Activated T-cell treated with anti-CD3 and anti-CD28 coated beads, Interleukin-2, amount 50 U/mL, for 1 hour (primary cell): ENCODE results near the gene PIP.
"Not testable (repeated sequence)": the region's sequence is repeated elsewhere in the genome, so short reads cannot be mapped to it uniquely, and the experiment has no call there.

Source experiments
- DNase-seq: peaks from one replicate; pipeline ENCODE4 v3.0.0-alpha.2; 2020

Gene PIP, protein sequence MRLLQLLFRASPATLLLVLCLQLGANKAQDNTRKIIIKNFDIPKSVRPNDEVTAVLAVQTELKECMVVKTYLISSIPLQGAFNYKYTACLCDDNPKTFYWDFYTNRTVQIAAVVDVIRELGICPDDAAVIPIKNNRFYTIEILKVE

DNA sequence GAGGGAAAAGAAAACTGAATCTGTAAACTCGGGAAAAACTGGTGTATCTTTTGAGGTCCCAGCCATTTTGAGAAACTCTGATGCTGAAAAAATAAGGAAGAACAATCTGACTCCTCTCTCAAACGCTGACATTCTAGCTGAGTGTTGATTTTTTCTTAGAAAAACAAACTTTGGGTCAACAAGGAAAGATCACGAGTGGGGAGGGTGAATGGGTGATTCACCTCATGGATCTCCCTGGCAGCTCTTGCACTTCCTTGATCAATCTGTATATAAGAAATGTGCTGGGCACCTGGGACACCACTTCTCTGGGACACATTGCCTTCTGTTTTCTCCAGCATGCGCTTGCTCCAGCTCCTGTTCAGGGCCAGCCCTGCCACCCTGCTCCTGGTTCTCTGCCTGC is at the start of gene PIP:
Gene PIP (plus strand): TSS at position 297 of the 400 bp plus-strand sequence. CDS start 40 bp downstream, at position 337.
- DNase-seq: no peak

DNA sequence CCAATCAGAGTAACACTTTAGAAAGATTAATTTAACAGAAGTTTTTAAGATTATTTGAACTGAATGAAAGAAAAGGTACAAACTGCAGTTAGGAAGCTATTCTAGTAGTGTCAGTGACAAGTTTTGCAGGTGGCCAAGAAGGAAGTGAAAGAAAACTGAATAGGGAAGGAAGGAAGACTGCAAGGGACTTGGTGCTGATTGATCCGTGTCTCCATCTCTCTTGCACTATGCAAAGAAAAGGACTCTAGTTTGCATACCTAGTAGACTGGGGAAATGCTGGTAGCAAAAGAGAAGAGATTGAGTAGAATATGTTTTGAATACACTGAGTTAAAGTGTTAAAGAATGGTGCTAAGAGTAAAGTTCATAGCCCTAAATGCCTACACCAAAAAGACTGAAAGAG is 46.8 kb upstream of the PIP start:
- DNase-seq: no peak

DNA sequence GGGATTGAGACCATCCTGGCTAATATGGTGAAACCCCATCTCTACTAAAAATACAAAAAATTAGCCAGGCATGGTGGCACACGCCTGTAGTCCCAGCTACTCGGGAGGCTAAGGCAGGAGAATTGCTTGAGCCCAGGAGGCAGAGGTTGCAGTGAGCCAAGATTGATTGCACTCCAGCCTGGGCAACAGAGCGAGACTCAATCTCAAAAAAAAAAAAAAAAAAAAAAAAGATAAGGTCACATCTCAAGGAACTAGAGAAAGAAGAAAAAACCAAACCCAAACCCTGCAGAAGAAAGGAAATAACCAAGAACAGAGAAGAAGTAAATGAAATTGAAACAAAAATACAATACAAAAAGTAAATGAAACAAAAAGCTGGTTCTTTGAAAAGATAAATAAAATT is 46.3 kb upstream of the PIP start:
- not testable (repeated sequence) for DNase-seq

DNA sequence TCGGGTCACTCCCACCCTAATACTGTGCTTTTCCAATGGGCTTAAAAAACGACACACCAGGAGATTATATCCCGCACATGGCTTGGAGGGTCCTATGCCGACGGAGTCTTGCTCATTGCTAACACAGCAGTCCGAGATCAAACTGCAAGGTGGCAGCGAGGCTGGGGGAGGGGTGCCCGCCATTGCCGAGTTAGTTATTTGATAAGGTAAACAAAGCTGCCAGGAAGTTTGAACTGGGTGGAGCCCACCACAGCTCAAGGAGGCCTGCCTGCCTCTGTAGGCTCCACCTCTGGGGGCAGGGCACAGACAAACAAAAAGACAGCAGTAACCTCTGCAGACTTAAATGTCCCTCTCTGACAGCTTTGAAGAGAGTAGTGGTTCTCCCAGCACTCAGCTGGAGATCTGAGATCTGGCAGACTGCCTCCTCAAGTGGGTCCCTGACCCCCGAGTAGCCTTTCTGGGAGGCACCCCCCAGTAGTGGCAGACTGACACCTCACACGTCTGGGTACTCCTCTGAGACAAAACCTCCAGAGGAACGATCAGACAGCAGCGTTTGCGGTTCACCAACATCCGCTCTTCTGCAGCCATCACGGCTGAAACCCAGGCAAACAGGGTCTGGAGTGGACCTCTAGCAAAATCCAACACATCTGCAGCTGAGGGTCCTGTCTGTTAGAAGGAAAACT is 43.2 kb upstream of the PIP start:
- DNase-seq: not testable (repeated sequence)

DNA sequence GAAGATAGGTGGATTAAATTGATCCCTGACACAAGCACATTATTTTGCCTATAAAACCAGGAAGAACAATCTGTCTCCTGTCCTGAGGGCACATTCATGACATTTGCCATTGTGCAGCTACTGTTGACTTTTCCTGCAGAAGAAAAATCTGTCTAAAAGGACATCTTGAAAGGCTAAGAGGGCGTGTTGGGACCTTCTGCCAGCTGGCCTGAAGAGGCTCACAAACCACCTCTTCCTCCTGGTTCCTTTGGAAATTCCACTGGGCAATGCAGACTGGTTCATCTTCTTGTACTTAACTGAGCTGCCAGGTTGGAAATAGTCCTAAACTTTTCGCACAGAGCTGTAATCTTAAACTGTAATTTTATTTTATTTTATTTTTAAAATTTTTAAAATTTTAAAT is 35.7 kb upstream of the PIP start:
- no peak for DNase-seq

DNA sequence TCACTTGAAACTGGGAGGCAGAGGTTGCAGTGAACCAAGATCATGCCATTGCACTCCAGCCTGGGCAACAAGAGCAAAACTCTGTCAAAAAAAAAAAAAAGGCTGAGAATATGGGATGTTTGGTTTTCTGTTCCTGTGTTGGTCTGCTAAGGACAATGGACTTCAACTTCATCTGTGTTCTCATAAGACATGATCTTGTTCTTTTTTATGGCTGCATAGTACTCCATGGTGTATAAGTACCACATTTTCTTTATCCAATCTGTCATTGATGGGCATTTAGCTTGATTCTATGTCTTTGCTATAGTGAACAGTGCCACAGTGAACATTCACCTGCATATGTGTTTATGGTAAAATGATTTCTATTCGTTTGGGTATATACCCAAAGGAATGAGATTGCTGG is 32.3 kb upstream of the PIP start:
- not testable (repeated sequence) for DNase-seq

DNA sequence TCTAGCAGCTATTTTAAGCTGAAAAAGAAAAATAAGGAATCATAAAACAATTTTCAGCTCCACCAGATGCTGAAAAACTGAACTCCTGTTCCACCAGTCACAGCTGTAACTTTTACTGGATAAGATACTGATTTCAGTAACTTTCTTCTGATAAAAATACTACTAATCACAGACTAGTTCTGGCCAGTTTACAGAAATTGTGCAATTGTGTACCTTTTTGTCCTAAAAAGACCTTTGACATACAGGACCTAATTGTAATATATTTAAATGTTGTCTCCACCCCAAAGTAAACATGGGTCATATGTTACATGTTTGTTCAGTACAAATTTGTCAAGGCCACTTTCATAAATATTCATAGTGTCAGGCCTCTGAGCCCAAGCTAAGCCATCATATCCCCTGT is 27.1 kb upstream of the PIP start:
- no peak for DNase-seq

DNA sequence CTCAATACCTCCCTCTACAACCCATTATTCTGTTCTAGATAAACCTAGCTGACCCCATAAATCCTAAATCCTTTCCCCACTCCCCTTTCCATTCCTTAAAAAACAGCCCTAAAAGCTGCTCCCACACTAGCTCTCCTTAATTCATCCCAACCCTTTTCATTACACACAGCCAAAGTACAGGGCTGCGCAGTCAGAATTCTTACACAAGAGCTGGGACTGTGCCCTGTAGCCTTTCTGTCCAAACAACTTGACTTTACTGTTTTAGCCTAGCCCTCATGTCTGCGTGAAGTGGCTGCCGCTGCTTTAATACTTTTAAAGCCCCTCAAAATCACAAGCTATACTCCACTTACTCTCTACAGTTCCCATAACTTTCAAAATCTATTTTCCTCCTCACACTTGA is 23.9 kb upstream of the PIP start:
- not testable (repeated sequence) for DNase-seq

DNA sequence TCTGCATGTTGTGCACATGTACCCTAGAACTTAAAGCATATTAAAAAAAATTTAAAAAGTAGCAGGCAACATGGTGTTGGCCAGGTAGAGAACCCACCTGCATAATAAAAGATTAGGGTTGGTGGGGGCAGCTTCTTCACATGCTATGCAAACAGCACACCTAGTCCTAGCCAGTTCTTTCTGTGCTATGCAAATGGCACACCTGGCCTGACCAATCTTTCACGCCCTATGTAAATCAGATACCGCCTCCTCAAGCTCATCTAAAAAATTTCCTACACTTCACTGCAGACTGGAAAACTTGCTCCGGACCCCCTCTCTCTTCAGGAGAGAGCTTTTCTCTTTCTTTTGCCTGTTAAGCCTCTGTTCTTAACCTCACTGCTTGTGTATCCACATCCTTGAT is 14.5 kb upstream of the PIP start:
- DNase-seq: no peak

DNA sequence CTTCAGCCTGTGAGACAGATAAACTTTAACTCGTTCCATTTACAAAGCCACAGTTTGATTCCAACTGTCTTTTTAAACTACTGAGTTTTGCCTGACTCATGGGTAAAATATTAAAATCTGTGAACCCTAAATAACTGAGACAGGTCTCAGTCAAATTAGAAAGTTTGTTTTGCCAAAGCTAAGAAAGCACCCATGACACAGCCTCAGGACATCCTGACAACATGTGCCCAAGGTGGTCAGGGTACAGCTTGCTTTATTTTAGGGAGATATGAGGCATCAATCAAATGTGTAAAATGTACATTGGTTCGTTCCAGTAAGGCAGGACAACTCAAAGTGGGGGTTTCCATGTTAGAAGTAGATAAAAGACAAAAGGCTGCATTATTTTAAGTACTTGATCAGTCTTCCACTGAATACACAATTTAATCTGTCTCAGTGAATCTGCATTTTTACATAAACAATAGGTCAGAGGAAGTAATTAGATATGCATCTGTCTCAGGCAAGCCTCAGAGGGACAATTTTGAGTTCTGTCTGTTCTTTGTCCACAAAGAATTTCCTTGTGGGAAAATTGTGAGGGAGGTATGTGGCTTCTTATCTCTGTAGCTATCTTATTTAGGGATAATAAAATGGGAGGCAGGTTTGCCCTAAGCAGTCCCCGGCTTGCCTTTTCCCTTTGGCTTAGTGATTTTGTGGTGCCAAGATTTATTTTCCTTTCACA is 11.0 kb upstream of the PIP start:
- no peak for DNase-seq

DNA sequence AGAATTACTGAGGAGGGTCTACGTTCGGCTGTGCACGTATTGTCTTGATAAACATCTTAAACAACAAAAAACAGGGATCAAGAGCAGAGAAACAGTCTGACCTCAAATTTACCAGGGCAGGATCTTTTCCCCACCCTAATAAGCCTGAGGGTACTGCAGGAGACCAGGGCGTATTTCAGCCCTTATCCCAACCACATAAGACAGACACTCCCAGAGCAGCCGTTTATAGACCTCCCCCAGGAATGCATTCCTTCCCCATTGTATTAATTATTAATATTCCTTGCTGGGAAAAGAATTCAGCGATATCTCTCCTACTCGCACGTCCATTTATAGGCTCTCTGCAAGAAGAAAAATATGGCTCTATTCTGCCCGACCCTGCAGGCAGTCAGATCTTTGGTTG is 8.6 kb upstream of the PIP start:
- not testable (repeated sequence) for DNase-seq

DNA sequence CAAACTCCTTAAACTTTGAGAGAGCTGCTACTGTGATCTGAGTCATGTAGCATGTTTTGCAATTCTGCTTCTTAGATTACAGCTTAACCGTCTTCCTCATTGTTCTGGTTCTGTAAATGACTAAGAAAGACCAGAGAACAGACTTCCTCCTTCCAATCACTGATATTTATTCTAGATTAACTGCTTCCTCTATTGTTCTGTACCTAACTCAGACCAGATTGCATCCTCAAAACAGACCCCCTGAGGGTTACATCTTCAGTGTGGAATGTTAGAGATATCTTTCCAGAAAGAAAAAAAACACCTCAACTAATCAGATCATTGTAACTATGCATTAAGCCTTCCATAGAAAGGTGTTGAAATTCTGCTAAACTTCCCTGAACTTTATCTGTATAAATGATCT is 5.7 kb upstream of the PIP start:
- no peak for DNase-seq

DNA sequence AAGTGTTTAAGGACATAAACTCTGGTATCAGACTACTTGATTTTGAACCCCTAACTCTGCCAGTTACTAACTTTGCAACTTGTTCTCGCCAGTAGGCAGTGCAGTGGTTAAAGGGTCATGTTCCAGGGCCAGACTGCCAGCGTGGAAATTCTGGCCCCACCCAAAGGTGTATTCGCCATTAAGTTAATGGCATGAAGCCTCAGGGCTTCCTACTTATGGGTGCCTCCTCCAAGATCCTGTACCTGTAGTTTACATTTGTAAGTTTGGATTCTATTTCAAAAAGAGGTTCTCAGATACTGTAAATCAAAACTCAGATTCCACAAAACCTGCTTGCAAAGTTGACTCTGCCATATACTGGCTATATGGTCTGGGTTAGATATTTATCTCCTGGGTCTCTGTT is 2.8 kb upstream of the PIP start:
- no peak for DNase-seq

DNA sequence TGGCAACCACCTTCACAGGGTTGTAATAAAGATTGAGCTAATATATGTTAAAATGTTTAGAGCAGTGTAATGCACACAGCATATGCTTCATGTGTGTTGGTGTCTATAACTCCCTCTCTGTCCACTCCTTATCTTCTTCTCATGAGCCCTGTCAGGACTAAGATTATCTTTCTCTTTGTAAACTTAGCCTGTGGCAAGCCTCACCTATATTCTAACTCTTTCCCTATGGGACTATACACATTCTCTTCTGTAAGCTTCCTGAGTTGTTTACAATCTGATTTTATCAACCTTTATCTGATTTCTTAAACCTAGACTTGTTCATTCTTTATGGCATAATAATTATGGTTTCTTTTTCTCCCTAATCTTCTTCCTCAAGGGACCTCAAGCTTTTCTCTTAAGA is 2.4 kb upstream of the PIP start:
- no peak for DNase-seq

DNA sequence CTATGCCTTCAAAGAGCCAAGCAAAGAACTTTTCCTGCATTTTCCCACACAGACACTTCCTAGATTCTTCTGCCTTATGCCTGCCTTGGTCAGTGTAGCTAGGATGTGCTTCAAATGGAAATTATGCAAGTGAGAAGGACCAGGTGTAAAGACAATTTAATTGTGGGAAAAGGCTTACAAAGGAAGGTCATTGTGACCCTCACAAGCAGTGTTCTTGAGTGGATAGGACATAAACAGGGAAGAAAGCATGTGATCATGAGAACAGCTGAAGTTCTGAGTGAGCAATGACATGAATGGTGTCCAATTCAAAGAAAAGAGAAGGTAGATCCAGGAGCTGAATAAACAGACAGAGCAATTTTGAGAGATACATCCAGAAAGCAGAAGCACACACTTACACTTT is 1.3 kb upstream of the PIP start:
- no peak for DNase-seq

DNA sequence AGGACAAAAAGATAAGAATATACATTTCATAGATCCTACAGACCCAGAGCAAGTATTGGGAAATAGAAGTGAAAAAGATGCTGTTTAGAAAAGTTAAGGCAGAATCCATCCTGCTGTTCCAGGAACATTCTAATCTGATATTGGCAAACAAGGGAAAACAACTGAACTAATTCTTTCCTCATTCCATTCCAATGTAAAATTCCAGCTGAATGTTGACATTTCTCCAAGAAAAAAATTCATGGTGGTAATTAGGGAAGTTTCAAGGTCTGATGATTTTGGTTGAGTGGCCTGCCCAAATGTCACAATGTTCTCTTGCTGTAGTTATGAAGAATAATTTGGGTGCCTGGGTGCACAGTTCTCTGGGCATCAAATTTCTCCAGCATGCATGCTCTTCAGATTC is 15.2 kb downstream of the PIP start:
- DNase-seq: no peak

DNA sequence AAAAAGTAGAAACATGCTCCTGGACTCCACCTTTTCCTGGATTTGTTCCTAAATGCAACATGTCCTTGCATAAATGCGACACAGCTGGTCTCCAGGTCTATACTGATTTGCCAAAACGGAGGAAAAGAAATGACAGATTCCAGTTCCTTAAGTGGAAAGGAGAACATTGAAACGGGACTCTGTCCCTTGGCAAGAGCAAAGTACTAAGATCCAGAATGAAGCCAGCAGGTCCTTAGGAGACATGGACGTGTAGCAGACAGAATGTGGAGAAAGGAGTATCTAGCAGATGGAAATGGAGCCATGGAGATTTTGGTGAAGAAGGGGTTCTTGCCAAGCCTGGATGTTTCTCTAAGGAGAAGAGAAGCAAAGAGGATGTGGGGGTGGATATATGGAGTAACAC is 16.2 kb downstream of the PIP start:
- DNase-seq: no peak

DNA sequence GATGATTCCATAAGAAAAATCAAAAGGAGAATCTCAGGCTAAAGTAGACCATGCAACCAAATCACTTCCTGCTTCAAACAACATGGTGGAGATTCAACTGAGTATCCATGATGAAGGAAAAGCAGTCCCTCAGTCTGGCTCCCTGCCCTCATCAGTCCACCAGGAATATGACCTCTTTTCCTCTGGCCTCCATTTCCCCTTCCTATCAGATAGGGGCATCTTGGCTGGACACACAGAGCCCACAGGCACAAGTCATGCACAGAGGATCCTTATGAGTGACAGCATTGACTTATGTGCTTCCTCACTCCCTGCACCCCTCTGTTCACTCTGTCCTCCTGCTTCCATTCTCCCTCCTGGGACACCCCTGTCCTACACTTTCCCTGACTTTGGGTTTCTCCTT is 16.8 kb downstream of the PIP start:
- DNase-seq: no peak

DNA sequence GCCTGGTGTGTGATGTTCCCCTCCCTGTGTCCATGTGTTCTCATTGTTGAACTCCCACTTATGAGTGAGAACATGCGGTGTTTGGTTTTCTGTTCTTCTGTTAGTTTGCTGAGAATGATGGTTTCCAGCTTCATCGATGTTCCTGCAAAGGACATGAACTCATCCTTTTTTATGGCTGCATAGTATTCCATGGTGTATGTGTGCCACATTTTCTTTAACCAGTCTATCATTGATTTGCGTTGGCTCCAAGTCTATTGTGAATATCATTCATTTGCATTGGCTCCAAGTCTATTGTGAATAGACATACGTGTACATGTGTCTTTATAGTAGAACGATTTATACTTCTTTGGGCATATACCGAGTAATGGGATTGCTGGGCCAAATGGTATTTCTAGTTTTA is 18.8 kb downstream of the PIP start:
- DNase-seq: not testable (repeated sequence)

DNA sequence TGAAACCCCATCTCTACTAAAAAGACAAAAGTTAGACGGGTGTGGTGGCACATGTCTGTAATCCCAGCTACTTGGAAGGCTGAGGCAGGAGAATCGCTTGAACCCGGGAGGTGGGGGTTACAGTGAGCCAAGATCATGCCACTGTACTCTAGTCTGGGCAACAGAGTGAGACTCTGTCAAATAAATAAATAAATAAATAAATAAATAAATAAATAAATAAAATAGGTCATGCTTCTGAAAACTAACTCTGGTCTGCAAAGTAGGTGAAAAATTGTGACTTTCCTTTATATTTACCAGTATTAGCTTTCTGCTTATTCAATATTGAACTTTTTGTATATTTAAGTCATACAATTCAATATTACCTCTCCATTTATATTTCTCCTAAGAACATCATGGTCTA is 26.7 kb downstream of the PIP start:
- not testable (repeated sequence) for DNase-seq

DNA sequence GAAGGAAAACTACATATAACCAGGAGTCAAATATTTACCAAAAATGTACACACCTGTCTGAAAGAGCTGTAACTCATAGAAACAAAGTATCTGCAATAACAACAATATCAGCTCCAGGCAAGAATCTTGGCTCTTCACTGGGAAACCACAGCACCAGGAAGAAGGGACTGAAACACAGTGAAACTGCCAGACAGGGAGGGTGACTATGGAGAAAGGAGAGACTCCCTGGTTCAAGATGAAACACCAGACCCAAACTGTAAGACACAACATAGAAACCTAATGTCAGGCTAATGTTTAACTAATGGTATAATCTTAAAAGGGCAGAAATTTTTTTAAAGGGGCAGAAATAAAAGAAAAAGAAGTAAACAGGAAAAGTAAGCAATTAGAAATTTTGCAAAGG is 39.8 kb downstream of the PIP start:
- no peak for DNase-seq

DNA sequence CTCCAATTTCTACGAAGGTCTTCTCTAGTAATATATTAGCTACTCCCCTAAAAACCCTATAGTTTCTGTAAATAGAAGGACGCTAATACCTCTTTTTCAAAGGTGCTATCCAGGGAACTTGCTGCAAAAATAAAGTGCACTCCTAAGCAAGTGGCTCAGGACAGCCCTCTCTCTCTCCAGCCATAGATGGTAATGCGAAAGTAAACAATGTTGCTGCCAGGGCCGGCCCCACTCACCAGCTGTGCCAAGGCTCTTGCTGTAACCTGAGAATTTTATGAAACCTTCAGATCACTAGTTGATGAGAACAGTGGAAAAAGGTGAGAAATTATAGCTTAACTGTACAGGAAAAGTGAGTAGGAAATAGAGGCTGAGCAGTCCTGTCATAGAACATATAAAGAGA is 40.5 kb downstream of the PIP start:
- DNase-seq: no peak

DNA sequence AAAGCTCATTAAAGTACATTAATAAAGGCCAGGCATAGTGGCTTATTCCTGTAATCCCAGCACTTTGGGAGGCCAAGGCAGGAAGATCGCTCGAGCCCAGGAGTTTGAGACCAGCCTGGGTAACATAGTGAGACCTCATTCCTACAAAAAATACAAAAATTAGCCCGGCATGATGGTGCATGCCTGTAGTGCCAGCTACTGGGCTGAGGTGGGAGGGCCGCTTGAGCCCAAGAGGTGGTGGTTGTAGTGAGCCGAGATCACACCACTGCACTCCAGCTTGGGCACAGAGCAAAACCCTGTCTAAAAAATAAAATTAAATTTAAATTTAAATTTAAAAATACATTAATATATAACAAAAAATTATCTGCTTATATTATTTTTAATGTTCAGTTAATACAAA is 44.3 kb downstream of the PIP start:
- no peak for DNase-seq

DNA sequence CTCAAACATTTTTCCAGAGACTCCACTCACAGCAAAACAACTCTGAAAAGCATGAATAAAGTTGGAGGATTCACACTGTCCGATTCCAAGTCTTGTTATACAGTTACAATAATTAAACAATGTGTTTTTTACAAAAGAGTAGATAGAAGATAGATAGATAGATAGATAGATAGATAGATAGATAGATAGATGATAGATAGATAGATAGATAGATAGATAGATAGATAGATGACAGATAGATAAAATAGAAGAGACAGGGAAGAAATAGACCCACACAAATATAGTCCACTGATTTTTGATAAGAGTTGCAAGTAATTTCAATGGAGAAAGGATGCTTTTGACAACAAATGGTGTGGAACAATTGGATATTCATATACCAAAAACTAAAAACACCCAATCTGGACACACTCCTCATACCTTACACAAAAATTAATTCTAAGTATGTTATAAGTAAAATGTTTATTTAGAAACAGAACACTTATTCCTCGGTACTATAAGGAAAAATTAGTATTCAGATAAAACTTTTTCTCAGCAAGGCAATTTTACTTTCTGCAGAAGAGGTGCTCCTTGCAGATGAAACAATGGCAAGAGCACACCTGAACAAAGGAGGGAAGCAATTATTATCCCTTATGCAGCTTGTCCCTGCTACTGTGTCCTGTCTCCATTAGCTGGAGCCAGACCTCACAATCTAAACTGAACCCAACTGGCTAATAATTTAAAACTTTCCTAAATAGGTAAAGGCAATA is 45.7 kb downstream of the PIP start:
- no peak for DNase-seq
